ENCODE measurements around the gene SMIM20. TPM values are rescaled to one million over a fixed set of nuclear protein-coding genes. Genes with fewer than 3 reads are reported as not detected.

The SMIM20 gene
- total and polyA plus RNA-seq, 2 experiments from 2014 or later: 56.6 to 82.9 TPM

GRCh38 chr4:25965629-25966028 lies 51.6 kb downstream of the SMIM20 start:
- no peaks in the 10 kb centered on the region for H4K20me1 ChIP-seq (replicated peaks; ENCODE audit: insufficient read depth)
- TF ChIP-seq EZH2 (IDR thresholded peaks at IDR 0.05; ENCODE audit: low read depth, unreplicated experiment) (no peak), CREB1 (CRISPR knock-in tag; IDR thresholded peaks at IDR 0.05; ENCODE audit: low read depth) (no peak), JUNB (IDR thresholded peaks at IDR 0.05; ENCODE audit: unreplicated experiment) (no peak), ZNF462 (CRISPR knock-in tag; IDR thresholded peaks at IDR 0.05) (no peak), CTCF (conservative IDR thresholded peaks at IDR 0.05; ENCODE audit: low read depth in 2 of 2) (no peak), POLR2AphosphoS5 (IDR thresholded peaks at IDR 0.05; ENCODE audit: low read depth) (no peak), STAT1 (IDR thresholded peaks at IDR 0.05; ENCODE audit: unreplicated experiment) (no peak), ZNF114 (CRISPR knock-in tag; IDR thresholded peaks at IDR 0.05) (no peak), ETS1 (IDR thresholded peaks at IDR 0.05) (no peak), NANOG (IDR thresholded peaks at IDR 0.05; ENCODE audit: borderline replicate concordance) (no peak), REST (IDR thresholded peaks at IDR 0.05; ENCODE audit: unreplicated experiment) (no peak), ZNF331 (CRISPR knock-in tag; IDR thresholded peaks at IDR 0.05; ENCODE audit: low read depth) (no peak), EZH2phosphoT487 (IDR thresholded peaks at IDR 0.05; ENCODE audit: unreplicated experiment) (no peak)
- peak overlapping the region; percentile 94; the same call in 1 of the 2 replicates for H2AFZ ChIP-seq
- H3K4me2 ChIP-seq: peak overlapping the region; percentile 55; the same call in 1 of the 2 replicates
- no peaks in the 10 kb centered on the region for H3K9me2 ChIP-seq (ENCODE audit: insufficient read depth)
- H3K27me3 Mint-ChIP-seq (ENCODE audit: insufficient read depth, low read depth, poor library complexity): peaks cover 5% of the 10 kb centered on the region
- no peak overlapping the region for H3K27ac ChIP-seq (ENCODE audit: low read depth)
- peaks cover 16% of the 10 kb centered on the region for H3K4me1 Mint-ChIP-seq
- H3K9me3 Mint-ChIP-seq: no peaks in the 10 kb centered on the region
- H3K27me3 ChIP-seq (ENCODE audit: insufficient read depth): no peaks in the 10 kb centered on the region
- no peaks in the 10 kb centered on the region for H3F3A ChIP-seq (replicated peaks; ENCODE audit: low read depth)
- H3K79me2 ChIP-seq (replicated peaks; ENCODE audit: insufficient read depth): no peaks in the 10 kb centered on the region
- DNase-seq (ENCODE audit: low spot score): no peak
- H3K36me3 Mint-ChIP-seq (ENCODE audit: low read depth): no peaks in the 10 kb centered on the region
- H3K4me1 ChIP-seq (ENCODE audit: insufficient read depth): peaks cover 13% of the 10 kb centered on the region
- H3K36me3 ChIP-seq (ENCODE audit: insufficient read depth): no peaks in the 10 kb centered on the region
- no peak overlapping the region for H3K4me3 ChIP-seq
- peak; percentile 52; the same call in 2 of the 3 replicates for ATAC-seq
- no peak overlapping the region for H3K4me3 Mint-ChIP-seq
- H3K27ac Mint-ChIP-seq: no peak overlapping the region

All from GM23338 (cell line).